WTC11 (cell line): ENCODE results near the gene CREB3L1. TPM values are rescaled to one million over a fixed set of nuclear protein-coding genes. Genes with fewer than 3 reads are reported as not detected.

Experiments used
- AR ChIP-seq: fragments of 250-450 bp; sonication (Bioruptor Pico); IDR thresholded peaks from 2 replicates; pipeline ENCODE4 v1.9.0; 2021; ENCODE audit warnings: mild to moderate bottlenecking
- ATF1 ChIP-seq: sonication (generic); formaldehyde crosslinking; IDR thresholded peaks from 2 replicates; pipeline ENCODE4 v1.8.1; 2023; ENCODE audit warnings: mild to moderate bottlenecking, moderate library complexity, missing genetic modification reagents
- ATF2 ChIP-seq: sonication (generic); formaldehyde crosslinking; IDR thresholded peaks from 2 replicates; pipeline ENCODE4 v1.8.1; 2022; ENCODE audit warnings: low read depth, missing genetic modification reagents, borderline replicate concordance
- EMX1 ChIP-seq: fragments of 250-450 bp; sonication (Bioruptor Pico); IDR thresholded peaks from 2 replicates; pipeline ENCODE4 v1.8.0; 2021; ENCODE audit warnings: mild to moderate bottlenecking
- ERG ChIP-seq: fragments of 250-450 bp; sonication (Bioruptor Pico); IDR thresholded peaks from 2 replicates; pipeline ENCODE4 v1.8.0; 2021; ENCODE audit warnings: mild to moderate bottlenecking
- ESRRA ChIP-seq: sonication (generic); formaldehyde crosslinking; IDR thresholded peaks from 2 replicates; pipeline ENCODE4 v1.8.1; 2022; ENCODE audit warnings: mild to moderate bottlenecking, missing genetic modification reagents, borderline replicate concordance
- ETV6 ChIP-seq: sonication (generic); formaldehyde crosslinking; IDR thresholded peaks from 2 replicates; pipeline ENCODE4 v1.8.1; 2022; ENCODE audit warnings: mild to moderate bottlenecking, missing genetic modification reagents
- FOXP1 ChIP-seq: sonication (generic); formaldehyde crosslinking; IDR thresholded peaks from 2 replicates; pipeline ENCODE4 v1.8.0; 2022; ENCODE audit warnings: missing genetic modification reagents, mild to moderate bottlenecking, moderate library complexity, borderline replicate concordance
- FOXP4 ChIP-seq: sonication (generic); formaldehyde crosslinking; IDR thresholded peaks from 2 replicates; pipeline ENCODE4 v1.8.0; 2022; ENCODE audit warnings: mild to moderate bottlenecking, missing genetic modification reagents
- GABPB1 ChIP-seq: sonication (generic); formaldehyde crosslinking; IDR thresholded peaks from 2 replicates; pipeline ENCODE4 v1.8.1; 2023; ENCODE audit warnings: mild to moderate bottlenecking, missing genetic modification reagents
- GRHL2 ChIP-seq: fragments of 250-450 bp; sonication (Bioruptor Pico); IDR thresholded peaks from 2 replicates; pipeline ENCODE4 v1.8.0; 2022; ENCODE audit warnings: mild to moderate bottlenecking, moderate library complexity; ENCODE audit not compliant: insufficient replicate concordance, severe bottlenecking
- IRF1 ChIP-seq: sonication (generic); formaldehyde crosslinking; IDR thresholded peaks from 2 replicates; pipeline ENCODE4 v1.8.0; 2023; ENCODE audit warnings: missing genetic modification reagents
- JAZF1 ChIP-seq: fragments of 250-450 bp; sonication (Bioruptor Pico); IDR thresholded peaks from 2 replicates; pipeline ENCODE4 v1.9.0; 2021; ENCODE audit warnings: moderate library complexity, mild to moderate bottlenecking, inconsistent platforms
- KAT7 ChIP-seq: sonication (generic); formaldehyde crosslinking; IDR thresholded peaks from 2 replicates; pipeline ENCODE4 v1.8.1; 2023; ENCODE audit warnings: missing genetic modification reagents, mild to moderate bottlenecking, borderline replicate concordance
- MYBL2 ChIP-seq: sonication (generic); formaldehyde crosslinking; IDR thresholded peaks from 2 replicates; pipeline ENCODE4 v1.8.1; 2023; ENCODE audit warnings: mild to moderate bottlenecking, moderate library complexity, missing genetic modification reagents
- NFE2L1 ChIP-seq: sonication (generic); formaldehyde crosslinking; IDR thresholded peaks from 2 replicates; pipeline ENCODE4 v1.8.1; 2023; ENCODE audit warnings: missing genetic modification reagents
- NR2C2 ChIP-seq: sonication (generic); formaldehyde crosslinking; IDR thresholded peaks from 2 replicates; pipeline ENCODE4 v1.8.0; 2022; ENCODE audit warnings: mild to moderate bottlenecking, missing genetic modification reagents
- PREB ChIP-seq: sonication (generic); formaldehyde crosslinking; IDR thresholded peaks from 2 replicates; pipeline ENCODE4 v1.8.1; 2022; ENCODE audit warnings: mild to moderate bottlenecking, missing genetic modification reagents, moderate library complexity, borderline replicate concordance
- STAT6 ChIP-seq: sonication (generic); formaldehyde crosslinking; conservative IDR thresholded peaks from 2 replicates; pipeline ENCODE4 v1.8.1; 2023; ENCODE audit warnings: mild to moderate bottlenecking, low read depth, missing genetic modification reagents, moderate library complexity
- TEAD4 ChIP-seq: sonication (generic); formaldehyde crosslinking; IDR thresholded peaks from 2 replicates; pipeline ENCODE4 v1.8.0; 2022; ENCODE audit warnings: mild to moderate bottlenecking, missing genetic modification reagents
- USF1 ChIP-seq: sonication (generic); formaldehyde crosslinking; IDR thresholded peaks from 2 replicates; pipeline ENCODE4 v1.8.0; 2022; ENCODE audit warnings: mild to moderate bottlenecking, missing genetic modification reagents
- USF2 ChIP-seq: sonication (generic); formaldehyde crosslinking; IDR thresholded peaks from 2 replicates; pipeline ENCODE4 v1.8.1; 2023; ENCODE audit warnings: mild to moderate bottlenecking, missing genetic modification reagents, moderate library complexity
- ZNF121 ChIP-seq: sonication (generic); formaldehyde crosslinking; IDR thresholded peaks from 2 replicates; pipeline ENCODE4 v1.8.0; 2023; ENCODE audit warnings: missing genetic modification reagents
- ZNF232 ChIP-seq: sonication (generic); formaldehyde crosslinking; IDR thresholded peaks from 2 replicates; pipeline ENCODE4 v1.8.0; 2022; ENCODE audit warnings: mild to moderate bottlenecking, missing genetic modification reagents
- total RNA-seq: library from RNA; stranded (reverse); gene quantifications from 3 replicates; pipeline ENCODE4 v1.2.3, GENCODE V29; 2021

Gene CREB3L1
- total RNA-seq, 1 experiment from 2014 or later, result 10.9 TPM

- TF ChIP-seq AR (CRISPR knock-in tag) (no peak), JAZF1 (CRISPR knock-in tag) (no peak), USF2 (CRISPR knock-in tag) (0 out of 2 replicates have a peak, but pooled peaks have one; percentile 29), ZNF121 (CRISPR knock-in tag) (no peak), ESRRA (CRISPR knock-in tag) (peak; percentile 77; the same call in 1 of the 2 replicates), TEAD4 (CRISPR knock-in tag) (no peak), NFE2L1 (CRISPR knock-in tag) (peak; percentile 67; the same call in 1 of the 2 replicates), GABPB1 (CRISPR knock-in tag) (0 out of 2 replicates have a peak, but pooled peaks have one; percentile 10), STAT6 (no peak), ZNF232 (0 out of 2 replicates have a peak, but pooled peaks have one; percentile 59), KAT7 (CRISPR knock-in tag) (no peak), FOXP1 (peak; percentile 54; the same call in 1 of the 2 replicates), GRHL2 (CRISPR knock-in tag) (no peak), MYBL2 (CRISPR knock-in tag) (0 out of 2 replicates have a peak, but pooled peaks have one; percentile 51), USF1 (CRISPR knock-in tag) (no peak; the same call in 1 of the 2 replicates), ERG (CRISPR knock-in tag) (no peak), ATF1 (CRISPR knock-in tag) (no peak), ETV6 (CRISPR knock-in tag) (peak; percentile 46; the same call in 1 of the 2 replicates), NR2C2 (CRISPR knock-in tag) (no peak), EMX1 (CRISPR knock-in tag) (no peak), PREB (CRISPR knock-in tag) (no peak), IRF1 (CRISPR knock-in tag) (no peak), FOXP4 (peak; percentile 93), ATF2 (no peak)
Measured at GRCh38 chr11:46238078-46238966, 39.1 kb upstream of the CREB3L1 start (continued).
